HCT116 (cell line): ENCODE data around the gene CCDC57. TPM values are rescaled to one million over a fixed set of nuclear protein-coding genes. Genes with fewer than 3 reads are reported as not detected.

Experiments used
- ATAC-seq: fragments of 200-7000 bp; cut with Tn5 transposase; 2 replicates; pipeline ENCODE4 v1.9.1; 2020; ENCODE audit warnings: mild to moderate bottlenecking, moderate library complexity
- BruUV-seq: library from RNA; stranded (reverse); fragments of 400-500 nt; replicated peaks from 2 replicates; lab custom pipeline; 2021; lab: Mats Ljungman, UMichigan
- CTCF ChIA-PET: fragments of 300-600 bp; sonication (Branson Sonifier 250); formaldehyde crosslinking; loops from one replicate; lab custom pipeline; 2021; ENCODE audit warnings: antibody characterized with exemption; lab: Charles Lee
- POLR2A ChIA-PET: fragments of 300-600, 350-600 bp; sonication (Branson Sonifier 250); formaldehyde crosslinking; loops from one replicate; lab custom pipeline; 2021; ENCODE audit warnings: antibody characterized with exemption; lab: Charles Lee
- RAD21 ChIA-PET, 2 experiments: fragments of 300-600 bp; sonication (Branson Sonifier 250); formaldehyde crosslinking; loops; one replicate each; lab custom pipeline; 2023; ENCODE audit warnings: low total read pairs in 2 of 2; ENCODE audit not compliant: uncharacterized antibody in 2 of 2, unreplicated experiment in 2 of 2, low non-redundant PET in 1 of 2; lab: Charles Lee
- DNase-seq: peaks from one replicate; pipeline ENCODE4 v3.0.0-alpha.2; 2010; ENCODE audit warnings: low read depth, low spot score
- H2AFZ ChIP-seq: fragments of 200-600 bp; shearing (Covaris generic), sonication (generic); 2 replicates; pipeline ENCODE4 v1.6.1; 2017; ENCODE audit warnings: low read depth, mixed run types, mixed read lengths, antibody characterized with exemption, low read length; ENCODE audit not compliant: poor library complexity, severe bottlenecking
- H3K27ac ChIP-seq: 2 replicates; pipeline ENCODE4 v1.5.1; 2012; ENCODE audit warnings: low read depth, low read length
- H3K27me3 ChIP-seq: fragments of 200-600 bp; sonication (generic); 2 replicates; pipeline ENCODE4 v1.6.1; 2016; ENCODE audit warnings: mixed run types, low read length, mixed read lengths; ENCODE audit not compliant: insufficient read depth
- H3K36me3 ChIP-seq, 2 experiments: fragments of 200-500 bp in 1 of 2; fragments of 200-600 bp in 1 of 2; sonication (Bioruptor generic) in 1 of 2; sonication (generic) in 1 of 2; 2 replicates each; pipeline versions ENCODE4 v1.5.1 to v1.6.1; 2014 to 2016; ENCODE audit warnings: low read length in 2 of 2, inconsistent platforms in 1 of 2, mixed read lengths in 1 of 2, mixed run types in 1 of 2; ENCODE audit not compliant: insufficient read depth in 2 of 2, control insufficient read depth in 1 of 2
- H3K4me1 ChIP-seq, 2 experiments: fragments of 200-600 bp in 1 of 2; sonication (generic) in 1 of 2; 2 replicates each; pipeline versions ENCODE4 v1.5.1 to v1.6.1; 2012 to 2017; ENCODE audit warnings: low read length in 2 of 2, inconsistent platforms in 1 of 2, mild to moderate bottlenecking in 1 of 2, mixed read lengths in 1 of 2, mixed run types in 1 of 2, moderate library complexity in 1 of 2; ENCODE audit not compliant: insufficient read depth in 2 of 2, control insufficient read depth in 1 of 2
- H3K4me2 ChIP-seq: fragments of 200-600 bp; sonication (generic); 2 replicates; pipeline ENCODE4 v1.6.1; 2017; ENCODE audit warnings: mixed run types, low read length, mixed read lengths
- H3K4me3 ChIP-seq, 2 experiments: fragments of 200-600 bp in 1 of 2; sonication (generic) in 1 of 2; replicated peaks in 1 of 2; 2 replicates each; pipeline ENCODE4 v1.5.1; 2011 to 2016; ENCODE audit warnings: low read length in 2 of 2, control low read depth in 1 of 2, low read depth in 1 of 2, mild to moderate bottlenecking in 1 of 2, mixed read lengths in 1 of 2, mixed run types in 1 of 2
- H3K79me2 ChIP-seq: fragments of 200-600 bp; sonication (generic); 2 replicates; pipeline ENCODE4 v1.6.1; 2017; ENCODE audit warnings: mild to moderate bottlenecking, mixed run types, low read length, moderate library complexity, mixed read lengths; ENCODE audit not compliant: insufficient read depth
- H3K9ac ChIP-seq: fragments of 200-600 bp; sonication (generic); 2 replicates; pipeline ENCODE4 v1.6.1; 2016; ENCODE audit warnings: low read length, mixed read lengths
- H3K9me2 ChIP-seq: fragments of 200-600 bp; sonication (generic), shearing (Covaris generic); 2 replicates; pipeline ENCODE4 v1.6.1; 2017; ENCODE audit warnings: mixed run types, mild to moderate bottlenecking, moderate library complexity; ENCODE audit not compliant: insufficient read depth
- H3K9me3 ChIP-seq, 2 experiments: fragments of 200-500 bp in 1 of 2; fragments of 200-600 bp in 1 of 2; sonication (Bioruptor generic) in 1 of 2; sonication (generic) in 1 of 2; 2 replicates each; pipeline ENCODE4 v1.6.1; 2014 to 2017; ENCODE audit warnings: low read length in 2 of 2, mixed read lengths in 2 of 2, inconsistent platforms in 1 of 2, low read depth in 1 of 2, mild to moderate bottlenecking in 1 of 2, mixed run types in 1 of 2, moderate library complexity in 1 of 2; ENCODE audit not compliant: control insufficient read depth in 1 of 2, insufficient read depth in 1 of 2
- H4K20me1 ChIP-seq: fragments of 200-600 bp; sonication (generic), shearing (Covaris generic); 2 replicates; pipeline ENCODE4 v1.6.1; 2017; ENCODE audit warnings: mixed run types, mild to moderate bottlenecking, moderate library complexity; ENCODE audit not compliant: insufficient read depth
- CBX3 ChIP-seq: IDR thresholded peaks from 2 replicates; pipeline ENCODE4 v1.6.1; 2012; ENCODE audit warnings: low read depth
- CEBPB ChIP-seq: IDR thresholded peaks from 2 replicates; pipeline ENCODE4 v1.6.1; 2012; ENCODE audit warnings: low read depth
- CTCF ChIP-seq, 3 experiments: fragments of 200-600 bp in 1 of 3; sonication (generic) in 1 of 3; IDR thresholded peaks in 2 of 3; conservative IDR thresholded peaks in 1 of 3; 2 replicates each; pipeline ENCODE4 v1.5.1; 2012 to 2017; ENCODE audit warnings: low read depth in 2 of 3, low read length in 2 of 3, antibody characterized with exemption in 1 of 3, borderline replicate concordance in 1 of 3, control low read depth in 1 of 3, mild to moderate bottlenecking in 1 of 3, mixed read lengths in 1 of 3, mixed run types in 1 of 3, moderate library complexity in 1 of 3; ENCODE audit not compliant: insufficient read depth in 1 of 3
- ELF1 ChIP-seq: IDR thresholded peaks from 2 replicates; pipeline ENCODE4 v1.6.1; 2012; ENCODE audit warnings: low read depth, borderline replicate concordance
- EZH2 ChIP-seq: fragments of 200-600 bp; sonication (generic); IDR thresholded peaks from 2 replicates; pipeline ENCODE4 v1.6.1; 2017; ENCODE audit warnings: antibody characterized with exemption, mixed run types
- EZH2phosphoT487 ChIP-seq: fragments of 200-600 bp; IDR thresholded peaks from 2 replicates; pipeline ENCODE4 v1.6.1; 2018; ENCODE audit warnings: antibody characterized with exemption, borderline replicate concordance
- FOSL1 ChIP-seq: IDR thresholded peaks from 2 replicates; pipeline ENCODE4 v1.6.1; 2012; ENCODE audit warnings: low read depth
- JUND ChIP-seq: IDR thresholded peaks from 2 replicates; pipeline ENCODE4 v1.6.1; 2012
- POLR2A ChIP-seq: IDR thresholded peaks from 2 replicates; pipeline ENCODE4 v1.7.0; 2011; ENCODE audit warnings: borderline replicate concordance; ENCODE audit not compliant: insufficient read depth, insufficient read length; ENCODE audit errors: extremely low read depth
- POLR2AphosphoS5 ChIP-seq: IDR thresholded peaks from 2 replicates; pipeline ENCODE4 v1.6.1; 2011; ENCODE audit warnings: mild to moderate bottlenecking, low read depth, low read length, moderate library complexity
- RAD21 ChIP-seq: IDR thresholded peaks from 2 replicates; pipeline ENCODE4 v1.6.1; 2012; ENCODE audit warnings: low read depth, mild to moderate bottlenecking
- SP1 ChIP-seq: IDR thresholded peaks from 2 replicates; pipeline ENCODE4 v1.6.1; 2012; ENCODE audit warnings: low read depth
- SRF ChIP-seq: IDR thresholded peaks from 2 replicates; pipeline ENCODE4 v1.6.1; 2012; ENCODE audit warnings: low read depth
- TCF7L2 ChIP-seq: IDR thresholded peaks from 2 replicates; pipeline ENCODE4 v1.7.0; 2011; ENCODE audit warnings: borderline replicate concordance, inconsistent platforms; ENCODE audit not compliant: insufficient read depth, insufficient read length; ENCODE audit errors: extremely low read depth
- ZBTB33 ChIP-seq: IDR thresholded peaks from 2 replicates; pipeline ENCODE4 v1.6.1; 2011; ENCODE audit warnings: mild to moderate bottlenecking, low read length, moderate library complexity; ENCODE audit not compliant: insufficient replicate concordance; ENCODE audit errors: extremely low read depth
- ZFX ChIP-seq: fragments of 450-650 bp; IDR thresholded peaks from 2 replicates; pipeline ENCODE4 v1.6.1; 2017
- ZNF274 ChIP-seq: fragments of 200-500 bp; sonication (Bioruptor generic); IDR thresholded peaks from 2 replicates; pipeline ENCODE4 v1.6.1; 2014; ENCODE audit warnings: mild to moderate bottlenecking, low read depth, low read length, inconsistent platforms
- intact Hi-C: fragments of 100-400 bp; cut with micrococcal nuclease; formaldehyde crosslinking; loops from 2 replicates; pipeline ENCODE4 v1.10.0; 2022
- total RNA-seq: library from RNA; stranded (reverse); gene quantifications from one replicate; pipeline ENCODE4 v1.2.1, GENCODE V29; 2021; ENCODE audit not compliant: unreplicated experiment
- TF ChIP-seq, protein P1 (sequence below): IDR thresholded peaks from 2 replicates; pipeline ENCODE4 v1.6.1; 2012; ENCODE audit warnings: low read depth
- TF ChIP-seq, protein P2 (sequence below): IDR thresholded peaks from 2 replicates; pipeline ENCODE4 v1.6.1; 2012

Gene CCDC57
- total RNA-seq, 1 experiment from 2014 or later, result 143 TPM

DNA sequence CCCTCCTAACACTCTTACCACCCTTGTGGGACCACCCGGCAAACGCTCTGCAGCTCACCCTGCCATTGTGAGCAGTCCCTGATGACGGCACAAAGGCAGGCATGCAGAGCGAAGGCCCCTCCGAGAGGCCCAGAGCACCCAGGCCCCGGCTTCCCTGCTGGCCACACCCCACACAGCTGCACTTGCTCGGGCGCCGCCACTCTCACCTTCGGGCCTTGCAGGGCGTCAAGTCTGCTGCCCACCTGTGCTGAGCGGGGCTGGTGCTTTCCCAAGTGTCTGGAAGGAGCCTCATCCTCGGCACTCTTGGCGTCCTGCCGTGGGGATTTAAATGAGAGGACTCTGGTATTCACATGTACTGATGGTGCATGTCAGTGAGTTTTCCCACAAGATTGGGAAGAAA lies 84.4 kb downstream of the CCDC57 start:
- Histone ChIP-seq H3K4me2 (no peak overlapping the region), H3K9me2 (no peaks in the 10 kb centered on the region), H3K9ac (no peak overlapping the region), H3K79me2 (no peaks in the 10 kb centered on the region), H3K27me3 (no peaks in the 10 kb centered on the region), H2AFZ (no peak overlapping the region), H3K4me3 (no peak overlapping the region), H3K27ac (no peak overlapping the region), H3K36me3 (no peaks in the 10 kb centered on the region), H3K4me1 (peaks cover 0 to 2% of the 10 kb centered on the region in 2 experiments; a peak in 2 of 4 replicates), H4K20me1 (no peaks in the 10 kb centered on the region), H3K9me3 (no peaks in the 10 kb centered on the region)
- BruUV-seq, result no TSS peak
- ATAC-seq (no peak), DNase-seq (no peak)
- ChIA-PET POLR2A (no interaction called here), RAD21 (no interaction called here), CTCF (no interaction called here)
- intact Hi-C loops, result no loop called here
- TF ChIP-seq, protein P1, sequence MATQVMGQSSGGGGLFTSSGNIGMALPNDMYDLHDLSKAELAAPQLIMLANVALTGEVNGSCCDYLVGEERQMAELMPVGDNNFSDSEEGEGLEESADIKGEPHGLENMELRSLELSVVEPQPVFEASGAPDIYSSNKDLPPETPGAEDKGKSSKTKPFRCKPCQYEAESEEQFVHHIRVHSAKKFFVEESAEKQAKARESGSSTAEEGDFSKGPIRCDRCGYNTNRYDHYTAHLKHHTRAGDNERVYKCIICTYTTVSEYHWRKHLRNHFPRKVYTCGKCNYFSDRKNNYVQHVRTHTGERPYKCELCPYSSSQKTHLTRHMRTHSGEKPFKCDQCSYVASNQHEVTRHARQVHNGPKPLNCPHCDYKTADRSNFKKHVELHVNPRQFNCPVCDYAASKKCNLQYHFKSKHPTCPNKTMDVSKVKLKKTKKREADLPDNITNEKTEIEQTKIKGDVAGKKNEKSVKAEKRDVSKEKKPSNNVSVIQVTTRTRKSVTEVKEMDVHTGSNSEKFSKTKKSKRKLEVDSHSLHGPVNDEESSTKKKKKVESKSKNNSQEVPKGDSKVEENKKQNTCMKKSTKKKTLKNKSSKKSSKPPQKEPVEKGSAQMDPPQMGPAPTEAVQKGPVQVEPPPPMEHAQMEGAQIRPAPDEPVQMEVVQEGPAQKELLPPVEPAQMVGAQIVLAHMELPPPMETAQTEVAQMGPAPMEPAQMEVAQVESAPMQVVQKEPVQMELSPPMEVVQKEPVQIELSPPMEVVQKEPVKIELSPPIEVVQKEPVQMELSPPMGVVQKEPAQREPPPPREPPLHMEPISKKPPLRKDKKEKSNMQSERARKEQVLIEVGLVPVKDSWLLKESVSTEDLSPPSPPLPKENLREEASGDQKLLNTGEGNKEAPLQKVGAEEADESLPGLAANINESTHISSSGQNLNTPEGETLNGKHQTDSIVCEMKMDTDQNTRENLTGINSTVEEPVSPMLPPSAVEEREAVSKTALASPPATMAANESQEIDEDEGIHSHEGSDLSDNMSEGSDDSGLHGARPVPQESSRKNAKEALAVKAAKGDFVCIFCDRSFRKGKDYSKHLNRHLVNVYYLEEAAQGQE, result no peak
- no peak for TF ChIP-seq CBX3
- TF ChIP-seq CTCF (IDR thresholded peaks at IDR 0.05 in 2 of 3, conservative IDR thresholded peaks at IDR 0.05 in 1 of 3; ENCODE audit: borderline replicate concordance in 1 of 3, insufficient read depth in 1 of 3, low read depth in 2 of 3, low read length in 2 of 3), result no peak
- TF ChIP-seq CEBPB, result no peak
- TF ChIP-seq JUND, result no peak
- no peak for TF ChIP-seq SRF
- no peak for TF ChIP-seq ELF1
- no peak for TF ChIP-seq ZBTB33
- no peak for TF ChIP-seq POLR2A
- TF ChIP-seq ZFX, result no peak
- TF ChIP-seq ZNF274, result no peak
- no peak for TF ChIP-seq TCF7L2
- no peak for TF ChIP-seq RAD21
- TF ChIP-seq SP1, result no peak
- no peak for TF ChIP-seq EZH2
- no peak for TF ChIP-seq POLR2AphosphoS5
- TF ChIP-seq EZH2phosphoT487, result no peak
- TF ChIP-seq, protein P2, sequence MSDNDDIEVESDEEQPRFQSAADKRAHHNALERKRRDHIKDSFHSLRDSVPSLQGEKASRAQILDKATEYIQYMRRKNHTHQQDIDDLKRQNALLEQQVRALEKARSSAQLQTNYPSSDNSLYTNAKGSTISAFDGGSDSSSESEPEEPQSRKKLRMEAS, result no peak
- no peak for TF ChIP-seq FOSL1
